Stimulated activated memory B cell treated with anti-CD40 and anti-IgM and Interleukin-4, amounts not matched to agents 10 μg/mL and 1 μg/mL and 100 μg/mL, for 72 hours (primary cell): ENCODE results near the gene ZNF526.

Source experiments
- ATAC-seq: fragments of 150-1000 bp; cut with Tn5 transposase; 2 replicates; pipeline ENCODE4 v1.10.0; 2021
- H3K27ac Mint-ChIP-seq: one replicate; pipeline ENCODE4 v1.8.0; 2022; ENCODE audit warnings: mild to moderate bottlenecking, mixed read lengths
- H3K27me3 Mint-ChIP-seq: one replicate; pipeline ENCODE4 v1.8.0; 2022; ENCODE audit warnings: mixed read lengths
- H3K36me3 Mint-ChIP-seq: one replicate; pipeline ENCODE4 v1.8.0; 2022; ENCODE audit warnings: mixed read lengths
- H3K4me1 Mint-ChIP-seq: one replicate; pipeline ENCODE4 v1.8.0; 2022; ENCODE audit warnings: mixed read lengths
- H3K4me3 Mint-ChIP-seq: one replicate; pipeline ENCODE4 v1.8.0; 2022; ENCODE audit warnings: mild to moderate bottlenecking, moderate library complexity, mixed read lengths
- H3K9me3 Mint-ChIP-seq: one replicate; pipeline ENCODE4 v1.8.0; 2022; ENCODE audit warnings: mixed read lengths

The ZNF526 gene

GRCh38 chr19:42188665-42189064 is 31.4 kb upstream of the ZNF526 start:
- ATAC-seq, result no peak
- peaks cover 2% of the 10 kb centered on the region for H3K36me3 Mint-ChIP-seq
- H3K27me3 Mint-ChIP-seq, result no peaks in the 10 kb centered on the region
- H3K9me3 Mint-ChIP-seq, result peaks cover 2% of the 10 kb centered on the region
- H3K27ac Mint-ChIP-seq, result no peak overlapping the region
- H3K4me3 Mint-ChIP-seq, result no peak overlapping the region
- peaks cover 30% of the 10 kb centered on the region for H3K4me1 Mint-ChIP-seq

- no peaks in the 10 kb centered on the region for H3K27me3 Mint-ChIP-seq
- peaks cover 7% of the 10 kb centered on the region for H3K36me3 Mint-ChIP-seq
- peaks cover 33% of the 10 kb centered on the region for H3K4me1 Mint-ChIP-seq
- H3K4me3 Mint-ChIP-seq, result no peak overlapping the region
- H3K9me3 Mint-ChIP-seq, result peaks cover 2% of the 10 kb centered on the region
- no peak for ATAC-seq
- H3K27ac Mint-ChIP-seq, result no peak overlapping the region
Measured at GRCh38 chr19:42189133-42189532, 31.0 kb upstream of the ZNF526 start.

GRCh38 chr19:42191330-42191729 is 28.8 kb upstream of the ZNF526 start:
- H3K9me3 Mint-ChIP-seq, result peaks cover 2% of the 10 kb centered on the region

GRCh38 chr19:42191855-42192254 is 28.3 kb upstream of the ZNF526 start:
- no peaks in the 10 kb centered on the region for H3K27me3 Mint-ChIP-seq
- no peak for ATAC-seq
- H3K4me3 Mint-ChIP-seq, result no peak overlapping the region
- H3K27ac Mint-ChIP-seq, result peak overlapping the region; percentile 36
- peaks cover 30% of the 10 kb centered on the region for H3K4me1 Mint-ChIP-seq
- H3K36me3 Mint-ChIP-seq, result peaks cover 18% of the 10 kb centered on the region
- H3K9me3 Mint-ChIP-seq, result peaks cover 2% of the 10 kb centered on the region

More at GRCh38 chr19:42191330-42191729, 28.8 kb upstream of the ZNF526 start:
- Mint-ChIP-seq H3K4me3 (no peak overlapping the region), H3K4me1 (peaks cover 25% of the 10 kb centered on the region), H3K27me3 (no peaks in the 10 kb centered on the region), H3K36me3 (peaks cover 14% of the 10 kb centered on the region), H3K27ac (peak overlapping the region; percentile 36)
- ATAC-seq, result no peak

GRCh38 chr19:42193294-42193693 is 26.8 kb upstream of the ZNF526 start:
- no peak for ATAC-seq
- Mint-ChIP-seq H3K27me3 (no peaks in the 10 kb centered on the region), H3K27ac (no peak overlapping the region)

GRCh38 chr19:42193706-42194105 is 26.4 kb upstream of the ZNF526 start:
- Mint-ChIP-seq H3K4me1 (peaks cover 43% of the 10 kb centered on the region), H3K4me3 (no peak overlapping the region), H3K27me3 (no peaks in the 10 kb centered on the region), H3K9me3 (peaks cover 2% of the 10 kb centered on the region), H3K27ac (peak overlapping the region; percentile 5), H3K36me3 (peaks cover 21% of the 10 kb centered on the region)
- no peak for ATAC-seq

More at GRCh38 chr19:42193294-42193693, 26.8 kb upstream of the ZNF526 start:
- H3K4me3 Mint-ChIP-seq, result no peak overlapping the region
- peaks cover 2% of the 10 kb centered on the region for H3K9me3 Mint-ChIP-seq
- H3K4me1 Mint-ChIP-seq, result peaks cover 39% of the 10 kb centered on the region
- peaks cover 18% of the 10 kb centered on the region for H3K36me3 Mint-ChIP-seq

GRCh38 chr19:42196011-42197001 is 23.8 kb upstream of the ZNF526 start:
- no peak overlapping the region for H3K4me3 Mint-ChIP-seq
- peak overlapping the region; percentile 64 for H3K27ac Mint-ChIP-seq
- ATAC-seq, result no peak
- H3K36me3 Mint-ChIP-seq, result peaks cover 23% of the 10 kb centered on the region
- H3K27me3 Mint-ChIP-seq, result no peaks in the 10 kb centered on the region
- H3K9me3 Mint-ChIP-seq, result peaks cover 2% of the 10 kb centered on the region
- peaks cover 65% of the 10 kb centered on the region for H3K4me1 Mint-ChIP-seq

- ATAC-seq, result no peak
- H3K4me1 Mint-ChIP-seq, result peaks cover 68% of the 10 kb centered on the region
- H3K9me3 Mint-ChIP-seq, result peaks cover 2% of the 10 kb centered on the region
- peak overlapping the region; percentile 64 for H3K27ac Mint-ChIP-seq
- peaks cover 23% of the 10 kb centered on the region for H3K36me3 Mint-ChIP-seq
- H3K27me3 Mint-ChIP-seq, result no peaks in the 10 kb centered on the region
- no peak overlapping the region for H3K4me3 Mint-ChIP-seq
Measured at GRCh38 chr19:42197375-42197817, 22.7 kb upstream of the ZNF526 start.

GRCh38 chr19:42198676-42199439 is 21.3 kb upstream of the ZNF526 start:
- peak overlapping the region; percentile 87 for H3K27ac Mint-ChIP-seq
- peak overlapping the region; percentile 66 for H3K4me3 Mint-ChIP-seq
- peaks cover 80% of the 10 kb centered on the region for H3K4me1 Mint-ChIP-seq
- peak; percentile 76 for ATAC-seq
- H3K9me3 Mint-ChIP-seq, result no peaks in the 10 kb centered on the region
- H3K27me3 Mint-ChIP-seq, result no peaks in the 10 kb centered on the region
- peaks cover 30% of the 10 kb centered on the region for H3K36me3 Mint-ChIP-seq

GRCh38 chr19:42199440-42200115 is 20.5 kb upstream of the ZNF526 start:
- no peaks in the 10 kb centered on the region for H3K9me3 Mint-ChIP-seq
- H3K4me3 Mint-ChIP-seq, result peak overlapping the region; percentile 66
- peaks cover 29% of the 10 kb centered on the region for H3K36me3 Mint-ChIP-seq
- peak overlapping the region; percentile 87 for H3K27ac Mint-ChIP-seq
- H3K4me1 Mint-ChIP-seq, result peaks cover 76% of the 10 kb centered on the region
- peak; percentile 53 for ATAC-seq
- H3K27me3 Mint-ChIP-seq, result no peaks in the 10 kb centered on the region

- Mint-ChIP-seq H3K4me3 (peak overlapping the region; percentile 66), H3K27ac (peak overlapping the region; percentile 87), H3K27me3 (no peaks in the 10 kb centered on the region), H3K9me3 (no peaks in the 10 kb centered on the region), H3K4me1 (peaks cover 76% of the 10 kb centered on the region), H3K36me3 (peaks cover 33% of the 10 kb centered on the region)
- ATAC-seq, result no peak
Measured at GRCh38 chr19:42200116-42200715, 19.9 kb upstream of the ZNF526 start.

GRCh38 chr19:42201489-42202289 is 18.4 kb upstream of the ZNF526 start:
- Mint-ChIP-seq H3K27ac (peak overlapping the region; percentile 87), H3K4me1 (peaks cover 75% of the 10 kb centered on the region), H3K27me3 (no peaks in the 10 kb centered on the region), H3K9me3 (no peaks in the 10 kb centered on the region), H3K4me3 (peak overlapping the region; percentile 28), H3K36me3 (peaks cover 34% of the 10 kb centered on the region)
- ATAC-seq, result peak; percentile 91

- Mint-ChIP-seq H3K27ac (peak overlapping the region; percentile 87), H3K36me3 (peaks cover 40% of the 10 kb centered on the region), H3K9me3 (no peaks in the 10 kb centered on the region), H3K4me1 (peaks cover 69% of the 10 kb centered on the region), H3K4me3 (peak overlapping the region; percentile 28), H3K27me3 (no peaks in the 10 kb centered on the region)
- ATAC-seq, result no peak
Measured at GRCh38 chr19:42202290-42202880, 17.7 kb upstream of the ZNF526 start.
